ENCODE results near the gene KCNC3.

KCNC3 gene

GRCh38 chr19:50328224-50328872 lies 829 bp downstream of the KCNC3 start:
- no peak for DNase-seq (ENCODE audit: low read depth in 2 of 2, low spot score in 1 of 2)

- DNase-seq (ENCODE audit: low read depth in 2 of 2, low spot score in 1 of 2), result no peak
Measured at GRCh38 chr19:50327461-50328223, 1.5 kb downstream of the KCNC3 start.

GRCh38 chr19:50327013-50327412 lies 2.2 kb downstream of the KCNC3 start:
- DNase-seq (ENCODE audit: low read depth in 2 of 2, low spot score in 1 of 2), result no peak

- DNase-seq (ENCODE audit: low read depth in 2 of 2, low spot score in 1 of 2), result no peak
Measured at GRCh38 chr19:50326101-50326664, 3.0 kb downstream of the KCNC3 start.

GRCh38 chr19:50325310-50326100 lies 3.7 kb downstream of the KCNC3 start:
- DNase-seq (ENCODE audit: low read depth in 2 of 2, low spot score in 1 of 2), result peak in 1 of 2 donors; percentile 34

GRCh38 chr19:50324331-50324730 lies 4.8 kb downstream of the KCNC3 start:
- DNase-seq (ENCODE audit: low read depth in 2 of 2, low spot score in 1 of 2), result no peak

GRCh38 chr19:50323782-50324133 lies 5.4 kb downstream of the KCNC3 start:
- DNase-seq (ENCODE audit: low read depth in 2 of 2, low spot score in 1 of 2), result no peak

GRCh38 chr19:50322931-50323781 lies 6.0 kb downstream of the KCNC3 start:
- no peak for DNase-seq (ENCODE audit: low read depth in 2 of 2, low spot score in 1 of 2)

GRCh38 chr19:50322234-50322633 lies 6.9 kb downstream of the KCNC3 start:
- DNase-seq (ENCODE audit: low read depth in 2 of 2, low spot score in 1 of 2), result no peak

- DNase-seq (ENCODE audit: low read depth in 2 of 2, low spot score in 1 of 2), result no peak
Measured at GRCh38 chr19:50321831-50322230, 7.3 kb downstream of the KCNC3 start.

- DNase-seq (ENCODE audit: low read depth in 2 of 2, low spot score in 1 of 2), result no peak
Measured at GRCh38 chr19:50320596-50320995, 8.6 kb downstream of the KCNC3 start.

- DNase-seq (ENCODE audit: low read depth in 2 of 2, low spot score in 1 of 2), result no peak
Measured at GRCh38 chr19:50320051-50320450, 9.1 kb downstream of the KCNC3 start.

- DNase-seq (ENCODE audit: low read depth in 2 of 2, low spot score in 1 of 2), result no peak
Measured at GRCh38 chr19:50319156-50319555, 10.0 kb downstream of the KCNC3 start.

GRCh38 chr19:50318438-50318837 lies 10.7 kb downstream of the KCNC3 start:
- DNase-seq (ENCODE audit: low read depth in 2 of 2, low spot score in 1 of 2), result no peak

GRCh38 chr19:50317115-50317514 lies 12.1 kb downstream of the KCNC3 start:
- DNase-seq (ENCODE audit: low read depth in 2 of 2, low spot score in 1 of 2), result no peak

- DNase-seq (ENCODE audit: low read depth in 2 of 2, low spot score in 1 of 2), result no peak
Measured at GRCh38 chr19:50315773-50316448, 13.3 kb downstream of the KCNC3 start.

- DNase-seq (ENCODE audit: low read depth in 2 of 2, low spot score in 1 of 2), result no peak
Measured at GRCh38 chr19:50314724-50315708, 14.2 kb downstream of the KCNC3 start.

- DNase-seq (ENCODE audit: low read depth in 2 of 2, low spot score in 1 of 2), result no peak
Measured at GRCh38 chr19:50313812-50314536, 15.2 kb downstream of the KCNC3 start.
